Endothelial cell of umbilical vein (primary cell): ENCODE data around the gene C17orf75.

ENCODE experiments used
- EZH2 ChIP-seq: IDR thresholded peaks from 2 replicates; pipeline ENCODE4 v1.6.1; 2012; ENCODE audit warnings: borderline replicate concordance, low read depth, mild to moderate bottlenecking, moderate library complexity, low read length, inconsistent platforms; ENCODE audit not compliant: severe bottlenecking
- MYC ChIP-seq: IDR thresholded peaks from one replicate; pipeline ENCODE4 v1.6.1; 2011; ENCODE audit warnings: mild to moderate bottlenecking, low read depth, low read length
- TF ChIP-seq, protein P1 (sequence below), 2 donors: IDR thresholded peaks; 1 replicate in 1 of 2; 2 replicates in 1 of 2; pipeline ENCODE4 v1.5.1; 2011; ENCODE audit warnings: low read length in 2 of 2, mild to moderate bottlenecking in 2 of 2, moderate library complexity in 2 of 2, control low read depth in 1 of 2, inconsistent platforms in 1 of 2, low read depth in 1 of 2; ENCODE audit not compliant: insufficient read depth in 1 of 2; ENCODE audit errors: extremely low read depth in 1 of 2

DNA sequence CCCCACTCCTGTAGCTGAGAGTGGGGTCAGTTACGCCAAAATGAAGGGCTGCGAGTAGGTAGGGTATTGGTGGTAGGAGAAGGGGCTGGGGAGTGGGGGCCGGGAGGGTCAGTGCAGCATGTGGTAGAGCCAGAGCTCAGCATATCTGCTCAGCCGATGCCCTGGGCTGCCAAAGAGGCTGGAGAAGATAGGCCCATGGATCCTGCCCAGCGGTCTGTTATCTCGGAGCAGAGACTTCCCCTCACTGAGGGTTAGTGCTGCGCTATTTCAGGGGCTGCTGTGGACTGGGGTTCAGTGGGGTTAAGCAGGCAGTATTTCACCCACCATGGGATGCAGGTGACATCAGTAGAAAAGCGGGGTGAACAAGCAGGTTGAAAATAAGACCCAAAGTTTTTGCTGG is 56.7 kb downstream of the C17orf75 start:
- TF ChIP-seq, protein P1, sequence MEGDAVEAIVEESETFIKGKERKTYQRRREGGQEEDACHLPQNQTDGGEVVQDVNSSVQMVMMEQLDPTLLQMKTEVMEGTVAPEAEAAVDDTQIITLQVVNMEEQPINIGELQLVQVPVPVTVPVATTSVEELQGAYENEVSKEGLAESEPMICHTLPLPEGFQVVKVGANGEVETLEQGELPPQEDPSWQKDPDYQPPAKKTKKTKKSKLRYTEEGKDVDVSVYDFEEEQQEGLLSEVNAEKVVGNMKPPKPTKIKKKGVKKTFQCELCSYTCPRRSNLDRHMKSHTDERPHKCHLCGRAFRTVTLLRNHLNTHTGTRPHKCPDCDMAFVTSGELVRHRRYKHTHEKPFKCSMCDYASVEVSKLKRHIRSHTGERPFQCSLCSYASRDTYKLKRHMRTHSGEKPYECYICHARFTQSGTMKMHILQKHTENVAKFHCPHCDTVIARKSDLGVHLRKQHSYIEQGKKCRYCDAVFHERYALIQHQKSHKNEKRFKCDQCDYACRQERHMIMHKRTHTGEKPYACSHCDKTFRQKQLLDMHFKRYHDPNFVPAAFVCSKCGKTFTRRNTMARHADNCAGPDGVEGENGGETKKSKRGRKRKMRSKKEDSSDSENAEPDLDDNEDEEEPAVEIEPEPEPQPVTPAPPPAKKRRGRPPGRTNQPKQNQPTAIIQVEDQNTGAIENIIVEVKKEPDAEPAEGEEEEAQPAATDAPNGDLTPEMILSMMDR (IDR thresholded peaks at IDR 0.05; ENCODE audit: extremely low read depth in 1 of 2, insufficient read depth in 1 of 2, low read depth in 1 of 2, low read length in 2 of 2), result no peak
- TF ChIP-seq EZH2 (no peak), MYC (no peak)
